Measurements from ENCODE around the gene MARCHF10. TPM values are rescaled to one million over a fixed set of nuclear protein-coding genes. Genes with fewer than 3 reads are reported as not detected.

MARCHF10 gene
- total RNA-seq, 1 donor from 2014 or later, result 0.51 TPM

DNA sequence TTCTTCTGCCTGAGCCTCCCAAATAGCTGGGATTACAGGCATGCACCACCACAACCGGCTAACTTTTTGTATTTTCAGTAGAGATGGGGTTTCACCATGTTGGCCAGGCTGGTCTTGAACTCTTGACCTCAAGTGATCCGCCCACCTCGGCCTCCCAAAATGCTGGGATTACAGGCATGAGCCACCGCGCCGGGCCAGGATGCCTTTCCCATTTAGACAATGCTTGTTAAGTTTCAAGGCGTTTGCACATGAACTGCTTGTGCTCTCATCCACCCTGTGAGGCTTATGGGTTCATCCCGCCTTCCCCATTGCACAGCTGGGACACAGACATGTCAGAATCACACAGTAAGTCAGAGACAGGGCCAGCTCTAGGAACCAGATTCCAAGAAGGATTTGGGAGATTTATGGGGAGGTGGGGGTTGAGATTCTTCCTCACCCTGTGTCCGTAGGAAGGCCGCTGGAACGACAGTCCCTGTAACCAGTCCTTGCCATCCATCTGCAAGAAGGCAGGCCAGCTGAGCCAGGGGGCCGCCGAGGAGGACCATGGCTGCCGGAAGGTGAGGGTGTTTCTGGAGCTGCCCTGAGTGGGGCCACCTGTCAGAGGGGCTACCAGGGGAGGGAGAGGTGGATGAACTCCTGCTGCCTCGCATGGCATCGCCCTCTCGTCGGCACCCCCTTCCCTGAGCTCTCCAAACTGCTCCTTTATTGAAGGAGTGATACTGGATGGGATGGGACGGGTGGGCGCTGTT lies 134.3 kb downstream of the MARCHF10 start:
- TF ChIP-seq EZH2phosphoT487 (IDR thresholded peaks at IDR 0.05) (no peak), EZH2 (IDR thresholded peaks at IDR 0.05) (no peak)
- TF ChIP-seq, protein P1, sequence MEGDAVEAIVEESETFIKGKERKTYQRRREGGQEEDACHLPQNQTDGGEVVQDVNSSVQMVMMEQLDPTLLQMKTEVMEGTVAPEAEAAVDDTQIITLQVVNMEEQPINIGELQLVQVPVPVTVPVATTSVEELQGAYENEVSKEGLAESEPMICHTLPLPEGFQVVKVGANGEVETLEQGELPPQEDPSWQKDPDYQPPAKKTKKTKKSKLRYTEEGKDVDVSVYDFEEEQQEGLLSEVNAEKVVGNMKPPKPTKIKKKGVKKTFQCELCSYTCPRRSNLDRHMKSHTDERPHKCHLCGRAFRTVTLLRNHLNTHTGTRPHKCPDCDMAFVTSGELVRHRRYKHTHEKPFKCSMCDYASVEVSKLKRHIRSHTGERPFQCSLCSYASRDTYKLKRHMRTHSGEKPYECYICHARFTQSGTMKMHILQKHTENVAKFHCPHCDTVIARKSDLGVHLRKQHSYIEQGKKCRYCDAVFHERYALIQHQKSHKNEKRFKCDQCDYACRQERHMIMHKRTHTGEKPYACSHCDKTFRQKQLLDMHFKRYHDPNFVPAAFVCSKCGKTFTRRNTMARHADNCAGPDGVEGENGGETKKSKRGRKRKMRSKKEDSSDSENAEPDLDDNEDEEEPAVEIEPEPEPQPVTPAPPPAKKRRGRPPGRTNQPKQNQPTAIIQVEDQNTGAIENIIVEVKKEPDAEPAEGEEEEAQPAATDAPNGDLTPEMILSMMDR (IDR thresholded peaks at IDR 0.05), result no peak
- Mint-ChIP-seq H3K9me3 (no peaks in the 10 kb centered on the region), H3K36me3 (peaks cover 7% of the 10 kb centered on the region), H3K4me3 (no peak overlapping the region), H3K27me3 (ENCODE audit: insufficient read depth, low read depth) (no peaks in the 10 kb centered on the region), H3K27ac (no peak overlapping the region), H3K4me1 (no peaks in the 10 kb centered on the region)
- Histone ChIP-seq H3K4me1 (no peaks in the 10 kb centered on the region), H3K36me3 (no peaks in the 10 kb centered on the region), H3F3A (ENCODE audit: low read depth) (no peaks in the 10 kb centered on the region), H3K27me3 (no peaks in the 10 kb centered on the region), H4K20me1 (ENCODE audit: low read depth) (no peaks in the 10 kb centered on the region), H3K9ac (no peak overlapping the region), H3K9me3 (ENCODE audit: low read depth) (no peaks in the 10 kb centered on the region), H3K4me3 (no peak overlapping the region), H3K4me2 (no peak overlapping the region), H3K79me2 (ENCODE audit: low read depth) (no peaks in the 10 kb centered on the region), H3K27ac (no peak overlapping the region), H2AFZ (replicated peaks) (no peak overlapping the region)
- no peak for DNase-seq (ENCODE audit: low spot score)

DNA sequence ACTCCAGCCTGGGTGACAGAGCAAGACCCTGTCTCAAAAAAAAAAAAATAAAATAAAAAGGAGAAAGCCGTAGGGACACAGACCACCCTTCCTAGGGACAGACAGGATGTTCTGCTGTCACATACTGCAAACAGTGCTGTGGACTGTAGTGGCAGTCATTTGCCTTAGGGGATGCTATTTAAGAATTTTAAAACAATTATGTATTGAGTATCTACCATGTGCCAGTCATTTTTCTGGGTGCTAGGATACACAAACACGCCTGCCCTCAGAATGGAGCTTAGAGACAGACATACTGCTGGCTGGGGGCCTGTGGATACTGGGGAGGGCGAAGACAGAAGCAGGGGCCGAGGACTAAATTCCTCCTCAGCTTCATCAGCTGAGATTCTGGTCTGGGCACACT lies 135.2 kb downstream of the MARCHF10 start:
- Histone ChIP-seq H4K20me1 (ENCODE audit: low read depth) (no peaks in the 10 kb centered on the region), H3K27me3 (no peaks in the 10 kb centered on the region), H3K27ac (no peak overlapping the region), H3K9me3 (ENCODE audit: low read depth) (no peaks in the 10 kb centered on the region), H3K36me3 (no peaks in the 10 kb centered on the region), H3K4me1 (no peaks in the 10 kb centered on the region), H2AFZ (replicated peaks) (no peak overlapping the region), H3K4me3 (no peak overlapping the region), H3K9ac (no peak overlapping the region), H3K4me2 (no peak overlapping the region), H3K79me2 (ENCODE audit: low read depth) (no peaks in the 10 kb centered on the region), H3F3A (ENCODE audit: low read depth) (no peaks in the 10 kb centered on the region)
- no peaks in the 10 kb centered on the region for H3K27me3 Mint-ChIP-seq (ENCODE audit: insufficient read depth, low read depth)
- DNase-seq (ENCODE audit: low spot score), result no peak
- H3K9me3 Mint-ChIP-seq, result no peaks in the 10 kb centered on the region
- TF ChIP-seq, protein P1 (IDR thresholded peaks at IDR 0.05), result no peak
- no peak for TF ChIP-seq EZH2 (IDR thresholded peaks at IDR 0.05)
- TF ChIP-seq EZH2phosphoT487 (IDR thresholded peaks at IDR 0.05), result no peak
- peaks cover 3% of the 10 kb centered on the region for H3K4me1 Mint-ChIP-seq
- peaks cover 7% of the 10 kb centered on the region for H3K36me3 Mint-ChIP-seq
- H3K27ac Mint-ChIP-seq, result no peak overlapping the region
- H3K4me3 Mint-ChIP-seq, result no peak overlapping the region

DNA sequence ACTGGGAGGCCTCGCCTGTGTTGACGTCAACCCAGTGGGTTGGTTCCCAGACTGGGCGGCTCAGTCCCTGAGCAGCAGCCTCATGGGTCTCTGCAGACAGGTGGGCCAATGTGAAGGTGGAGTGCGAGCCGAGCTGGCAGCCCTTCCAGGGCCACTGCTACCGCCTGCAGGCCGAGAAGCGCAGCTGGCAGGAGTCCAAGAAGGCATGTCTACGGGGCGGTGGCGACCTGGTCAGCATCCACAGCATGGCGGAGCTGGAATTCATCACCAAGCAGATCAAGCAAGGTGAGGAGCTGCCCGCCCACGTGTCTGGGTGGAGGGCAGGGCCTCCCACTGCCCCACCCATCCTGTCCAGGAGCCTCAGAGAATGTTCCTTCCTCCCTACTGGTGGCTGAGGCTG lies 136.6 kb downstream of the MARCHF10 start:
- no peaks in the 10 kb centered on the region for H3F3A ChIP-seq (ENCODE audit: low read depth)
- no peaks in the 10 kb centered on the region for H3K27me3 Mint-ChIP-seq (ENCODE audit: insufficient read depth, low read depth)
- H2AFZ ChIP-seq (replicated peaks), result no peak overlapping the region
- no peak overlapping the region for H3K4me2 ChIP-seq
- H3K36me3 ChIP-seq, result no peaks in the 10 kb centered on the region
- H4K20me1 ChIP-seq (ENCODE audit: low read depth), result no peaks in the 10 kb centered on the region
- H3K27ac Mint-ChIP-seq, result no peak overlapping the region
- no peak overlapping the region for H3K4me3 Mint-ChIP-seq
- no peaks in the 10 kb centered on the region for H3K9me3 Mint-ChIP-seq
- no peaks in the 10 kb centered on the region for H3K79me2 ChIP-seq (ENCODE audit: low read depth)
- no peak overlapping the region for H3K4me3 ChIP-seq
- H3K9me3 ChIP-seq (ENCODE audit: low read depth), result no peaks in the 10 kb centered on the region
- H3K9ac ChIP-seq, result no peak overlapping the region
- H3K4me1 ChIP-seq, result no peaks in the 10 kb centered on the region
- no peak for DNase-seq (ENCODE audit: low spot score)
- peaks cover 9% of the 10 kb centered on the region for H3K36me3 Mint-ChIP-seq
- H3K4me1 Mint-ChIP-seq, result peaks cover 3% of the 10 kb centered on the region
- no peaks in the 10 kb centered on the region for H3K27me3 ChIP-seq
- no peak overlapping the region for H3K27ac ChIP-seq
- TF ChIP-seq EZH2phosphoT487 (IDR thresholded peaks at IDR 0.05), result no peak
- TF ChIP-seq EZH2 (IDR thresholded peaks at IDR 0.05), result no peak
- TF ChIP-seq, protein P1 (IDR thresholded peaks at IDR 0.05), result no peak

All from neural progenitor cell (in vitro differentiated cells).